Activated T-helper 9 cell treated with anti-CD3 and anti-CD28 coated beads, Interleukin-2, amount 50 U/mL, for 16 hours (primary cell): ENCODE results near the gene CEP63.

Source experiments
- DNase-seq: peaks from one replicate; pipeline ENCODE4 v3.0.0-alpha.2; 2020; ENCODE audit warnings: low read depth

The CEP63 gene

GRCh38 chr3:134609821-134610431 is 124.1 kb downstream of the CEP63 start:
- no peak for DNase-seq

- DNase-seq, result no peak
Observed at GRCh38 chr3:134610432-134611385, 124.9 kb downstream of the CEP63 start.

- no peak for DNase-seq
Observed at GRCh38 chr3:134611516-134611915, 125.7 kb downstream of the CEP63 start.

- DNase-seq, result no peak
Observed at GRCh38 chr3:134613006-134613520, 127.2 kb downstream of the CEP63 start.

- no peak for DNase-seq
Observed at GRCh38 chr3:134614955-134615354, 129.1 kb downstream of the CEP63 start.

GRCh38 chr3:134615743-134616142 is 129.9 kb downstream of the CEP63 start:
- no peak for DNase-seq

DNA sequence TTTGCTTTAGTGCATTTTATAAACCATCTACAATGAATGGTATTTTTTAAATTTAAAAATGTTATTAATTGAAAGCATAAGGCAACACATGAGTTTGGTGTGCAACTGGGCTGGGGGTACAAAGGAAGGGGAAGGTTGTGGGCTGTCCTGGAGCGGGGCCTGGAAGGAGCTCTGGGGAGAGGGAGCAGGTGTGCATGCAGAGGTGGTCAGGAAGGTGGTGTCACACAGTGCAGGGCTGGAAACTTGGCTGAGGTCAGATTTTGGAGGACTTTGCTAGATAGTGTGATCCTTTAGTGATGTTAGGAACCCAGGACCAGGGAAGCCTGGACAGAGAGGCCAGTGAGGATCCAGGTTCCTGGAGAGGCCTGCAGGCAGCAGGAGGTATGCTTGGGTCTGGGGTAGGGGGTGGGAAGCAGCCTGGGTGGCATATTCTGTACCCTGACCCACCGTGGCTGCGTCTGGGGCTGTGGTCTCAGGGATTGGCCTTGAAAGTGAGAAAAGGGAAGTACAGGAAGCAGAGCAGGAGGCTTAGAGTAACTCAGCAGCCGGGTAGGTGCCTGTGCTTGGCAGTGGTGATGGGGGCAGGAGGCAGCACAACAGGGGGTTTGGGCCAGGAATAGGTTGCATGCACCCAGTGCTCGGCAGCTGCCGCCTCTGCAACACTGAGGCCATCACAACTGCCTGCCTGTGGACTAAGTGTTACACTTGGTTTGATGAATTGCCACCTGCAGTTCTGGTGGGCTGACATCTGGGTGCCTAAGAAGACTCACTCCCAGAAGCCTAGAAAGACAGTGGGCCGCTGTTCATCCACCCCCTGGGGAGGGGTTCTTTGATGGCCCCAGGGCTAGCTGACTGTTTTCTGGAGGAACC is 132.0 kb downstream of the CEP63 start:
- no peak for DNase-seq

GRCh38 chr3:134618478-134619300 is 132.8 kb downstream of the CEP63 start:
- DNase-seq, result no peak

DNA sequence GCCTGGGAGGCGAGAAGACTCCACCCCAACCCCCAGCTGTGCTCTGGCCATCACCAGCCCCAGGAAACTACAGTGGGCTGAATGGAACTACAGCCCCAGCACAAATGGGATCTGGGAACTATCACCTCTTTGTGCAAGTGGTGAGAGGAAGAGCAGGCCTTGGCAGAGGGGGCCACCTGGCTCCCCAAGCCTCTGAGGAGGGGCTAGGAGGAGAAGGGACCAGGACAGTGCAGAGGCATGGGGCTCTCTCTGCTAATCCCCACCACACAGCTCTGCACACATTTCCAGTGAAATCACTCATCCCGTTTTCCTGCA is 133.4 kb downstream of the CEP63 start:
- DNase-seq, result no peak

DNA sequence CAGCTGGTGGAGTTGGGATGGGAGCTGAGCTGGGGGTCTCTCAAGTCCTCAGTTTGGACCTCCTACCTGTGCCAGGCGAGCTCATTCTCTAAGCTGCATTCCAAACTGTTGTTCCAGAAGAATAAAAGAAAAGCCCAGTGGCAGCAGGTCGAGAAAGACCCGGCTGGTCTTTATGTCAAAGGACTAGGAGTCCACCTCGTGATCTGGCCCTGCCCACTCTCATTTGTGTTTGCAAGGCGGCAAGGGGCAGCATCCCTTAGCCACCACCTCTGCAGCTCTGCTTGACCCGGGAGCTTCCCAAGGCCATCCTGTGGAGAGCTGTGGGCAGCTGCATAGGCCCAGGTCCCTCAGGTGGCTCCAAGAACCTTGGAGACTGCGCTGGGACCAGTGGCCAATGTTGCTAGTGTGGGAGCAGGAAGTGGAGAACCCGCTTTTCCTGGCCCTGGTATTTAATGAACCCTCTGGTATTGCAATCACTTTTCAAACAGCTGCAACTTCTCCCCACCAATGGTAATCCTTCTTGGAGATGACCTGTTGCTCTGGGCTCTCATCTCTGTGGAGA is 134.1 kb downstream of the CEP63 start:
- DNase-seq, result no peak

DNA sequence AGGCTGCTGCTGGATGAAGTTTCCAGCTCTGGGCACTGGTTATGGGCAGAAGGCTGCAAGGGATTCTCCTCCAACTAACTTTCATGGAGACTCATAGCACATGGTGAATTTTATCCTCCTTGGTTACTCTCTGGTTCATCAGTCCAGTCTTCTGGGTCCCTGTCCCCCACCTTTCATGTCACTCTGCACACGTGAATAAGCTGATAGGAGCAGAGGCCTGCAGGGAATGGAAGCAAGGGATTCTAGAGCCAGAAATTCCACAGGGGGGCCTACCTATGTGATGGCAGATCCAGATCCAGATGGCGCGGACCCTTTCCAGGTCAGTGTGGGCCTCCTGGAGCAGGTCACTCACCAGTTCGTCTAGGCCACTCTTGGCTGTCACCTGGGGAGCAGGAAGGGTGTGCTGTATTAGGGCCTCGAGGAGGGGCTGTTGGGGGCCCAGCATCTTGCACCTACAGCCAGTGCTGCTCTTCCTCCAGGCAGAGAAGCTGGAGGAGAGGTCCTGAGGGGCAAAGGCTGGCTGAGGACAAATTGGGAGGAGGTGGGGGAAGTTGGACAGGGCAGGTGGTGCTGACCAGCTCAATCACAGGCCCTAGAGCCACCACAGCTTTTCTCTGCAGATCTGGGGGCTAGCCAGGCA is 134.7 kb downstream of the CEP63 start:
- DNase-seq, result no peak

GRCh38 chr3:134621854-134622253 is 136.0 kb downstream of the CEP63 start:
- DNase-seq, result no peak

DNA sequence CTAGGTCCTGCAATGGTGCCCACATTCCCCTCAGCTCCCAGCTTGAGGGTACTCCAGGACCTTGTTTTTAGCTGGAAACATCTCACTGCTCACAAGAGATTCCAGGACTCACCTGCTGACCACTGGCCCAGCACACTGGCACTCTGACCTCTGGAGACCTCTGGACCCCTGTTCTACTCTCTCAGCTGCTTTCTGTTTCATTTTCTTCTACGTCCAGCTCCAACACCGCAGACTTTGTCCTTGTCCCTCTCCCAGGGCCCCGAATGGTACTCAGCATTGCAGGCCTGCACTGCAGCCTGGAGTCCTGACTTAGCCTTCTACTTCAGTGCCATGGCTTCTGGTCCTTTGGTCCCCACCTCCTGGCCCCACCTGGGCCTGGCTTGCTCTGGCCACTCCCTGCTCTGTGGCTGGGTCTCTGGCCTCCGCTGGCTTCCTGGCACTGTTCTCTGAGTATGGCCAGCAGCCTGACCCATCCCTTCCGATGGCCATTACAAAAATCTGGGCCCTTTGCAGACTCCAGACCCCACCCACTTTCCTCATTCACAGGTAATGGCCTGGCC is 137.0 kb downstream of the CEP63 start:
- no peak for DNase-seq

GRCh38 chr3:134623615-134624245 is 137.9 kb downstream of the CEP63 start:
- no peak for DNase-seq
